Measurements from ENCODE around the gene BMPR2.
"Not testable (repeated sequence)": the region's sequence is repeated elsewhere in the genome, so short reads cannot be mapped to it uniquely, and the experiment has no call there.

The BMPR2 gene

GRCh38 chr2:202382684-202383083, 6.6 kb downstream of the BMPR2 start:
- no peak for DNase-seq (ENCODE audit: low read depth)

DNA sequence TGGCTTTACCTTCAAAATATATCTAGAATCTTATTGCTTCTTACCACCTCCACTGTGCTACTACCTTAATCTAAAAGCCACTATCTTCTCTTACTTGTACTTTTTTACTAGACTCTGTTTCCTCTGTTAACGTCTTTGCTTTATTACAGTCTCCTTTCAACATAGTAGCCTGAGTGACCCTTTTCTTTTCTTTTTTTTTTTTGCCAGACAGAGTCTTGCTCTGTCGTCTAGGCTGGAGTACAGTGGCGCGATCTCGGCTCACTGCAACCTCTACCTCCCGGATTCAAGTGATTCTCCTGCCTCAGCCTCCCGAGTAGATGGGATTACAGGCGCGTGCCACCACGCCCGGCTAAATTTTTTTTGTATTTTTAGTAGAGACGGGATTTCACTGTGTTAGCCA, 10.4 kb downstream of the BMPR2 start:
- not testable (repeated sequence) for DNase-seq (ENCODE audit: low read depth)

GRCh38 chr2:202387608-202388342, 11.6 kb downstream of the BMPR2 start:
- DNase-seq (ENCODE audit: low read depth) = no peak

GRCh38 chr2:202400941-202401340, 24.8 kb downstream of the BMPR2 start:
- DNase-seq (ENCODE audit: low read depth) = no peak

- DNase-seq (ENCODE audit: low read depth) = no peak
Measured at GRCh38 chr2:202405798-202406197, 29.7 kb downstream of the BMPR2 start.

DNA sequence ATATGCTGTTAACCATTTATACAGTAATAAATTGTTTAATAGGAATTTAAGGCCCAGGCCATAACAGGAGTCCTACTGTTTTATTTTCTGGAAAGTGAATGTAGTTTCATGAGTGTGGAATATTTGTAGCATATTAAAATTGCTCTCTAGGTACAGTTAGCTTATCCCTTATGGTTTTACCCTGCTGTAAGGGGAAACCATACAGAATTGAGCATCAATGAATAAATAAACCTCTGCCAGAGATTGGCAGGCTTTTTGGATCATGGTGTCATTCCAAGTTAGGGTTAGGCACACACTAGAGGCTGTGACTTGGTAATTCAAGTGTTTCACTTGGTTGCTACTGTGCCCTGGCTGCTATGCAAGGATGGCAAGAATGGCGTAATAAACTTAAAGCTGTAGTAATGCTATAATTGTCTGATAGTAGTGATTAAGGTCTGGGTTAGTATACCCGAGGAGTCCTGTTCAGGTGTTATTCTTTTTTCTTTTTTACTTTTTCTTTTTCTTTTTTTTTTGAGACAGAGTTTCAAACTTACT, 30.4 kb downstream of the BMPR2 start:
- no peak for DNase-seq (ENCODE audit: low read depth)

DNA sequence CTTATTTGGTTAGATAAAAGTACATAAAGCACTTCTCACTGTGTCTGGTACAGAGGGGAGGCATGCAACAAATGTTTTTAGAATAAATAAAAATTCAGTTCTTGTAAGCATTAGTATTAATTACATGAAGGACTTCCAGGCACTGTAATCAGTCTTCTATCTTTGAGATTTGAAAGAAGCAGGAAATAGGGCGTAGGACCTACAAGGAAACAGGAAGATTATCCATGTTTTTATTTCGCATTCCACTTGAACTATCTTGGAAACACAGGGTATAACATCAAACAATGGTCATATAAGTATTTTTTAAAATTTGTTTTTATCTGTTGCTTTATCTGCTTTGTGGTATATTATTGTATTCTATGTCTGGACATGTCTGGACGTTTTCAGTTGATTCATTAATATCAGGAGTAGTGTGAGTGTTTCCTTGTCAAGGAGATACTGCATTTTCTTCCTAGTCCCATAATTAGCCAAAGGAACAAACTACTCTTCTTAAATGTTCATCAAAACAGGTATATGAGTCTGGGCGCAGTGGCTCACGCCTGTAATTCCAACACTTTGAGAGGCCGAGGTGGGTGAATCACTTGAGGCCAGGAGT, 32.5 kb downstream of the BMPR2 start:
- no peak for DNase-seq (ENCODE audit: low read depth)

DNA sequence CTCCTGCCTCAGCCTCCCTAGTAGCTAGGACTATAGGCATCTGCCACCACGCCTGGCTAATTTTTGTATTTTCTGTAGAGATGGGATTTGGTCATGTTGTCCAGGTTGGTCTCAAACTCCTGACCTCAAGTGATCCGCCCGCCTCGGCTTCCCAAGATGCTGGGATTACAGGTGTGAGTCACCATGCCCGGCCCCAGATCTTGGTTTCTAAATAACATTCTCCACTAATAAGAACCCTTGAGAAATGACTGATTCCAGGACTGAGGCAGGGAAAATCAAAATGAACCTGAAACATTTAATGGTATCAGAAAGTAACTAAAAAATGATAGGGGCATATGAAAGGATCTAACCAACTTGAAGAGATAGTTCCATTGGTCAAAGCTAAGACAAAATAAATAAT, 34.0 kb downstream of the BMPR2 start:
- no peak for DNase-seq (ENCODE audit: low read depth)

DNA sequence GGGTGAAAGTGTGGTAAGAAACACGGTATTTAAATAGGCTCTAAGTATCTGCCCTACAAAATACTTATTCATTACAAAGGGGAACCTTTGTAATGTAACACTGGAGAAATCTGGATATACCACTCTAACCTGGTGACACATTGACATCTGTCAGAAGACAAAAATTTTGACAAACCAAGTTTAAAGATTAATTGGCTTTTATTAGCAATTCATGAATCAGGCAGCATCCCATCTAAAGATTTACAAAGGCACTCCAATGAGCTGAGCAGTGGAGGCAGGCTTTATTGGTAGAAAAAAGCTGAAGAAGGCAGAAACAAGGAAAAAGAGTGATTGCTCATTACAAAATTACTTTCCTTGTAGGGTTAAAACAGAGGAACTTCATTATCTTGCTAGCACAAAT, 35.0 kb downstream of the BMPR2 start:
- no peak for DNase-seq (ENCODE audit: low read depth)

GRCh38 chr2:202418027-202418426, 41.9 kb downstream of the BMPR2 start:
- DNase-seq (ENCODE audit: low read depth) = no peak

- DNase-seq (ENCODE audit: low read depth) = no peak
Measured at GRCh38 chr2:202418511-202418910, 42.4 kb downstream of the BMPR2 start.

DNA sequence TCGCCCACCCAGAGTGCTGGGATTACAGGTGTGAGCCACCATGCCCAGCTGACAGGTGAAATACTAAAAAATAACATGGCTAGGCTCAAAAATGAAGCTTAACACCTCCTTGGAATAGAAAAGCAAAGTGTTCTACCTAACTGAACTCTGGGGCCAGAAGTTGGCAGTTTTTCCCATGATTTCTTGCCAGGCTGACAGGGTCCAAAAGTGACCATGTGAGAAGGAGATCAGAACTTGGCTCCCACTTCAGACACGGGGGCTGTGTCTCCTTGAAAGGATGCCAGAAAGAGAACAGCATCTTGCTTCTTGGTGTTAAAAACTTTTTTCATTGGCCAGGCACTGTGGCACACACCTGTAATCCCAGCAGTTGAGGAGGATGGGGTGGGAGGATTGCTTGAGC, 47.0 kb downstream of the BMPR2 start:
- no peak for DNase-seq (ENCODE audit: low read depth)

- no peak for DNase-seq (ENCODE audit: low read depth)
Measured at GRCh38 chr2:202425036-202425435, 48.9 kb downstream of the BMPR2 start.

GRCh38 chr2:202426751-202427150, 50.6 kb downstream of the BMPR2 start:
- DNase-seq (ENCODE audit: low read depth) = no peak

DNA sequence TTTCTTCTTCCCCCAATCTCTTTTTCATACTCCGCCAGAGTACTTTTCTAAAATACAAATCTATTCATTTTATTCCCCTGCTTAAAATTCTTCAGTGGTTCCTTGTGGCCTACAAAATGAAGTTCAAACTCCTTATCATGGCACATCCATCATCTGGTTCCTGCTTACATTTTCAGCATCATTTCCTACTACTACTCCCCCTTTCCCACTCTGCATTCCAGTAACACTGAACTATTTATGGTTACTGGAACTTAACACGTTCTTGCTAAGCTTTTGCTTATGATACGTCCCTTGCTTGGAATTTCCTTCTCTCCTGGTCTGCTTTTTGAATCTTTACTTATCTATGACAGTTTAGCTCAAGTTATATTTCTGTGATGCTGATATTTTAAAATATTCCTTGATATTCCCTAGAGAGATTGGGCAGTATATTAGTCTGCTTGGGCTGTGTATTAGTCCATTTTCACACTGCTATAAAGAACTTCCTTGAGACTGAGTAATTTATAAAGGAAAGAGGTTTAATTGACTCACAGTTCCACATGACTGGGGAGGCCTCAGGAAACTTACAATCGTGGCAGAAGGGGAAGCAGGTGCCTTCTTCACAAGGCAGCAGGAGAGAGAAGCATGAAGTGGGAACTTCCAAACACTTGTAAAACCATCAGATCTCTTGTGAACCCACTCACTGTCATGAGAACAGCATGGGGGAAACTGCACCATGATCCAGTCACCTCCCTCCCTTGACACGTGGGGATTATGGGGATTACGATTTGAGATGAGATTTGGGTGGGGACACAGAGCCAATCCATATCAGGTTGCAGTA, 53.2 kb downstream of the BMPR2 start:
- DNase-seq (ENCODE audit: low read depth) = no peak

DNA sequence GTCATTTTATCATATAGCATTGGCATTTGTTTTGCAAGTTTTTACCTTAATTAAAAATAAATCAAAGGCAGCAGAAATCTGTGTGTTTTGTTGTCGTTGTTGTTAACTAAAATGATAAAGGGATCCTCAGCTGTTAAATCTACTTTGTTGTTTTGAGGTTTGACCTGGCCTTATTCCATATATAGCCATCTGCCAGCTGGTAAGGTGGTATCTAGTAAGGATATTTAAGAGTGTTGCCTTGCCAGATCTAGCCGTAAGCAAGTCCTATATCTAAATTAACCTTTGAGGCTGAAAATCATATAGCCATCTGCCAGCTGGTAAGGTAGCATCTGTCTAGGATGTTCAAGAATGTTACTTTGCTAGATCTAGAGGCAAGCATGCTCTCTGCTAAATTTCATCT, 56.6 kb downstream of the BMPR2 start:
- DNase-seq (ENCODE audit: low read depth) = no peak

- DNase-seq (ENCODE audit: low read depth) = no peak
Measured at GRCh38 chr2:202434472-202434871, 58.3 kb downstream of the BMPR2 start.

GRCh38 chr2:202436626-202437025, 60.5 kb downstream of the BMPR2 start:
- no peak for DNase-seq (ENCODE audit: low read depth)

DNA sequence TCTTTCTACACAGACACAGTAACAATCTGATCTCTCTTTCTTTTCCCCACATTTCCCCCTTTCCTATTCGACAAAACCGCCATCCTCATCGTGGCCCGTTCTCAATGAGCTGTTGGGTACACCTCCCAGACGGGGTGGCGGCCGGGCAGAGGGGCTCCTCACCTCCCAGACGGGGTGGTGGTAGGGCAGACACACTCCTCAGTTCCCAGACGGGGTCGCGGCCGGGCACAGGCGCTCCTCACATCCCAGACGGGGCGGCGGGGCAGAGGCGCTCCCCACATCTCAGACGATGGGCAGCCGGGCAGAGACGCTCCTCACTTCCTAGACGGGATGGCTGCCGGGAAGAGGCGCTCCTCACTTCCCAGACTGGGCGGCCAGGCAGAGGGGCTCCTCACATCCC, 64.0 kb downstream of the BMPR2 start:
- DNase-seq (ENCODE audit: low read depth) = not testable (repeated sequence)

- DNase-seq (ENCODE audit: low read depth) = peak; percentile 76
Measured at GRCh38 chr2:202442882-202443281, 66.8 kb downstream of the BMPR2 start.

DNA sequence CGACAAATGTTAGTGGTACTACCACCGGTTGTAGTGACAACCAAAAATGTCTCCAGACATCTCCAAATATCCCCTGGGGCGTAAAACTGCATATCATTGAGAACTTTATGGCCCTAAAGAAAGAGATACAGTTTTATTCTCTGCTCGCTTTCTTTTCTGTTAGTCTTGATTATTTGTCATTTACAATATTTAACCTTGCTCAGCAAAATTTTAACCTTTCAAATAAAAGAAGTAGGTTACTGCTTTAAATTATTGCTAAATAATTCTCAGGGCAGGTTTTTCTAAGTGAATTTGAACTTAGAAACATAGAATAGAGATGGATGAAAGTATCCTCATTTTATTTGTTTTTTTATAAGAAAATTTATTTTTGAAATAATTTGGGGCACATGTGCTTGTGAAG, 67.9 kb downstream of the BMPR2 start:
- no peak for DNase-seq (ENCODE audit: low read depth)

DNA sequence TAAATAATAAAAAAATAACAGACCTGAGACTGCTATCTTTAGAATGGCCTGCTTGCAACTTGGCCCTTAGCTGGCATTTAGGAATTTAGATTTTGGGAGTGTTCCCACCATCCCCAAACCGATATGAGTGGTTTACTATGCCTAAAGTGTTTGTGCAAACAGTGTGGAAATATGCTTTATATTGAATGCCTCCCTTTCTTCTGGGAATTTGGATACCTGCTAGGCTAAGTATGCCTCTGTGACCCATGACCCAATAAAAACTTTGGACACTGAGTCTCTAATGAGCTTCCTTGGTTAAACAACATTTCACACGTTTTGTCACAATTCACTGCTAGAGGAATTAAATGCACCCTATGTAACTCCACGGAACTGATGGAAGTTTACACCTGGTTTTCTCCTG, 73.2 kb downstream of the BMPR2 start:
- DNase-seq (ENCODE audit: low read depth) = no peak

DNA sequence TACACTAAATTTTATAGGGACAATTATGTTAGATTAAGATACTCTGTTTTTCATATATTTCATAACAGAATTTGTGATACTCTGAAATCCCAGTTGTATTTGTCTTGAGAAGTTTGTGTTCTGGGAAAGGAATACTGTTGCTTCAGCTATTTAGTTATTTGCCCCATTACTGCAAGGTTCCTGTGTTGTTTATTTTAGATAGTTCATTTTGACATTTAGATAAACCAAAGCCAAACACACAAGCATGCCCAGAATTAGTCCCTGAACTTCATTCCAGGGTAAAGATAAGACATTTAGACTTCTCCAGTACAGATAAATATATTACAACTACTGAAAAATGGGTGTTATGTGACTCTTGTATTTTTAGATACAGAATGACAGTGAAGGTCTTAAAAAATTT, 74.7 kb downstream of the BMPR2 start:
- DNase-seq (ENCODE audit: low read depth) = no peak

Data from CMK (cell line).